Astrocyte (in vitro differentiated cells and primary cell): Measurements from ENCODE around the gene IL1RL2.

Experiments used
- EZH2 ChIP-seq: IDR thresholded peaks from 2 replicates; pipeline ENCODE4 v1.6.1; 2012; ENCODE audit warnings: mild to moderate bottlenecking, low read length, inconsistent platforms; ENCODE audit not compliant: insufficient read depth
- TF ChIP-seq, protein P1 (sequence below): IDR thresholded peaks from 2 replicates; pipeline ENCODE4 v1.5.1; 2011; ENCODE audit warnings: low read depth, mild to moderate bottlenecking, inconsistent platforms, low read length, moderate library complexity; ENCODE audit not compliant: insufficient read depth

- TF ChIP-seq, protein P1, sequence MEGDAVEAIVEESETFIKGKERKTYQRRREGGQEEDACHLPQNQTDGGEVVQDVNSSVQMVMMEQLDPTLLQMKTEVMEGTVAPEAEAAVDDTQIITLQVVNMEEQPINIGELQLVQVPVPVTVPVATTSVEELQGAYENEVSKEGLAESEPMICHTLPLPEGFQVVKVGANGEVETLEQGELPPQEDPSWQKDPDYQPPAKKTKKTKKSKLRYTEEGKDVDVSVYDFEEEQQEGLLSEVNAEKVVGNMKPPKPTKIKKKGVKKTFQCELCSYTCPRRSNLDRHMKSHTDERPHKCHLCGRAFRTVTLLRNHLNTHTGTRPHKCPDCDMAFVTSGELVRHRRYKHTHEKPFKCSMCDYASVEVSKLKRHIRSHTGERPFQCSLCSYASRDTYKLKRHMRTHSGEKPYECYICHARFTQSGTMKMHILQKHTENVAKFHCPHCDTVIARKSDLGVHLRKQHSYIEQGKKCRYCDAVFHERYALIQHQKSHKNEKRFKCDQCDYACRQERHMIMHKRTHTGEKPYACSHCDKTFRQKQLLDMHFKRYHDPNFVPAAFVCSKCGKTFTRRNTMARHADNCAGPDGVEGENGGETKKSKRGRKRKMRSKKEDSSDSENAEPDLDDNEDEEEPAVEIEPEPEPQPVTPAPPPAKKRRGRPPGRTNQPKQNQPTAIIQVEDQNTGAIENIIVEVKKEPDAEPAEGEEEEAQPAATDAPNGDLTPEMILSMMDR: no peak
- no peak for TF ChIP-seq EZH2
Measured at GRCh38 chr2:102142829-102143449, 43.9 kb upstream of the IL1RL2 start.
